Uterus (tissue), 4 donors: ENCODE data around the gene RIPK4. TPM values are rescaled to one million over a fixed set of nuclear protein-coding genes. Genes with fewer than 3 reads are reported as not detected.

Experiments used
- DNase-seq, 2 donors: peaks; one replicate each; pipeline ENCODE4 v3.0.0-alpha.2; 2019 to 2020
- H3K27ac ChIP-seq, 2 donors: fragments of 200-600 bp; sonication (generic); 1 replicate in 1 of 2; 2 replicates in 1 of 2; pipeline ENCODE4 v1.5.1; 2016 to 2018
- H3K27me3 ChIP-seq, 2 donors: fragments of 200-600 bp; sonication (generic); one replicate each; pipeline ENCODE4 v1.5.1; 2018 to 2019; ENCODE audit warnings: control low read depth in 1 of 2
- H3K36me3 ChIP-seq, 2 donors: fragments of 200-600 bp; sonication (generic); one replicate each; pipeline ENCODE4 v1.5.1; 2019; ENCODE audit warnings: control low read depth in 1 of 2
- H3K4me1 ChIP-seq, 2 donors: fragments of 200-600 bp; sonication (generic); one replicate each; pipeline ENCODE4 v1.5.1; 2018 to 2019; ENCODE audit warnings: control low read depth in 1 of 2
- H3K4me3 ChIP-seq, 2 donors: fragments of 200-600 bp; sonication (generic); 1 replicate in 1 of 2; 2 replicates in 1 of 2; pipeline ENCODE4 v1.5.1; 2018 to 2019; ENCODE audit warnings: mild to moderate bottlenecking in 1 of 2
- H3K9me3 ChIP-seq, 2 donors: fragments of 200-600 bp; sonication (generic); one replicate each; pipeline ENCODE4 v1.5.1; 2019; ENCODE audit warnings: control low read depth in 1 of 2
- POLR2A ChIP-seq, 2 donors: fragments of 450-650 bp; IDR thresholded peaks; one replicate each; pipeline ENCODE4 v1.6.1; 2016; ENCODE audit warnings: antibody characterized with exemption in 2 of 2, mild to moderate bottlenecking in 1 of 2, moderate library complexity in 1 of 2
- intact Hi-C: fragments of 100-400 bp; cut with DNase I; formaldehyde crosslinking; loops from one replicate; pipeline ENCODE4 v1.15.1; 2023; ENCODE audit warnings: low total_unique reads
- total RNA-seq, 4 donors: library from RNA; depleted of rRNA in 3 of 4; stranded (reverse); fragments of >200 nt in 3 of 4; gene quantifications; one replicate each; pipeline versions ENCODE4 v1.1.0 to v1.2.4, GENCODE V29; 2014 to 2023
- TF ChIP-seq, protein P1 (sequence below), 4 experiments: fragments of 200-600 bp in 2 of 4; fragments of 450-650 bp in 2 of 4; sonication (generic) in 2 of 4; IDR thresholded peaks; one replicate each; pipeline ENCODE4 v1.5.1; 2016 to 2019; ENCODE audit warnings: antibody characterized with exemption in 4 of 4, mild to moderate bottlenecking in 2 of 4, moderate library complexity in 1 of 4
- donor health status: DM: yes; HTN: yes; CAD: no.

Gene RIPK4
- total RNA-seq, 4 donors from 2014 or later: 0.29 to 9.7 TPM; not detected in 2

DNA sequence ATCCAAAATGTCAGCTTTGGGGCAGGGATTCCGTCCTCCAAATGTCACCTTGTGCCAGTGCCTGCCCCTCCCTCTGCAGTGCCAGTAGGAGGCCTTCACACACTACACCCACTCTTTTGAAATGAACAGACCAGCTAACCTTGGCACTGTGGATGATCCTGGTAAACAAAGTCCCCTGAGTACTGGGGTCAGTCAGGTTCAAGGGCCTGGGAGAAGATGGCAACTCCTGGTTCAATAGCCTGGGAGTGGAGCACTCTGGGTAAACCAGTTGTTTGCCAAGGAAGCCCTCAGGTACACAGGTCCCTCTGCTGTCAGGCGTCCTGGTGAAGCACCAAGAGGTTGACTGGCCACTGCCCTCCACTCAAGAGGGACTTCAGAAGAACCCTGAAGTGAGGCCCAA lies 30.4 kb downstream of the RIPK4 start:
- TF ChIP-seq, protein P1, sequence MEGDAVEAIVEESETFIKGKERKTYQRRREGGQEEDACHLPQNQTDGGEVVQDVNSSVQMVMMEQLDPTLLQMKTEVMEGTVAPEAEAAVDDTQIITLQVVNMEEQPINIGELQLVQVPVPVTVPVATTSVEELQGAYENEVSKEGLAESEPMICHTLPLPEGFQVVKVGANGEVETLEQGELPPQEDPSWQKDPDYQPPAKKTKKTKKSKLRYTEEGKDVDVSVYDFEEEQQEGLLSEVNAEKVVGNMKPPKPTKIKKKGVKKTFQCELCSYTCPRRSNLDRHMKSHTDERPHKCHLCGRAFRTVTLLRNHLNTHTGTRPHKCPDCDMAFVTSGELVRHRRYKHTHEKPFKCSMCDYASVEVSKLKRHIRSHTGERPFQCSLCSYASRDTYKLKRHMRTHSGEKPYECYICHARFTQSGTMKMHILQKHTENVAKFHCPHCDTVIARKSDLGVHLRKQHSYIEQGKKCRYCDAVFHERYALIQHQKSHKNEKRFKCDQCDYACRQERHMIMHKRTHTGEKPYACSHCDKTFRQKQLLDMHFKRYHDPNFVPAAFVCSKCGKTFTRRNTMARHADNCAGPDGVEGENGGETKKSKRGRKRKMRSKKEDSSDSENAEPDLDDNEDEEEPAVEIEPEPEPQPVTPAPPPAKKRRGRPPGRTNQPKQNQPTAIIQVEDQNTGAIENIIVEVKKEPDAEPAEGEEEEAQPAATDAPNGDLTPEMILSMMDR (IDR thresholded peaks at IDR 0.05): no peak
- TF ChIP-seq POLR2A (IDR thresholded peaks at IDR 0.05): no peak
- no peaks in the 10 kb centered on the region for H3K4me1 ChIP-seq
- intact Hi-C loops: no loop called here
- H3K27me3 ChIP-seq: no peaks in the 10 kb centered on the region
- H3K27ac ChIP-seq: no peak overlapping the region
- H3K36me3 ChIP-seq: no peaks in the 10 kb centered on the region
- H3K4me3 ChIP-seq: no peak overlapping the region
- no peak for DNase-seq
- H3K9me3 ChIP-seq: no peaks in the 10 kb centered on the region

DNA sequence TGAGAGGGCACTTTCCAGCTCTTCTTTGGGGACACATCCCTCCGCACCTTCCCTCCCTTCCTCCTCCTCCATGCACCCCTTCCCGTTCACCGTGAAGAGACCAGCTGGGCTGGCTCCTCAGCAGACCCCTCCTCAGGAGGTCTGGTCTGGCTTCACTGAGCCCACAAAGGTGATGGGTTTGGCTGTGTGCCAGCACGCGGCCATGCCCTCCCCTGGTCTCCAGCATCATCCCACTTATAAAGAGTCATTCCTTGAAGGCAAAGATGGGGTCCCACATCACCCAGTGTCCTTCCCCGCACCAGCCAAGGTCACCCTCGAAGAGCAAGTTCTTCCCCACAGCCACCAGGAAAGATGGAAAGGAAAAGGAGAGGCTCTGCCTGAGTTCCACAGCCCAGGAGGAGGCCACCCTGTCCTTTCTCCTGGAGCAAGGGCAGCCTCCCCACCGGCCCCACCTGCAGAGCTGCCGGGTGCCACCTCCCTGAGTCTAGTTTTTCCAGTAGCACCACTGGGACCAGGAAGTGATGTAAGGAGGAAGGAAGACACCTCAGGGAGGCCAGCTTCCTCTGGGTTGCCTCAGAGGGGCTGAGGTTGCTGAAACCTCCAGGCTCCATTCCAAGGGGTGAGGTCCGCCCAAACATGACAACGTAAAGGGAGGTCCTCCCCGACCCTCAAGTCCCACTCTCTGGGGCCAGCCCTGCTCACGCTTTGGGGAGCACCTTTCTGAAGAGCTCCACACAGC lies 32.7 kb downstream of the RIPK4 start:
- H3K4me1 ChIP-seq: no peaks in the 10 kb centered on the region
- TF ChIP-seq, protein P1 (IDR thresholded peaks at IDR 0.05): no peak
- no peak for TF ChIP-seq POLR2A (IDR thresholded peaks at IDR 0.05)
- no peak overlapping the region for H3K4me3 ChIP-seq
- no peaks in the 10 kb centered on the region for H3K27me3 ChIP-seq
- no peak overlapping the region for H3K27ac ChIP-seq
- no peak for DNase-seq
- H3K9me3 ChIP-seq: no peaks in the 10 kb centered on the region
- H3K36me3 ChIP-seq: no peaks in the 10 kb centered on the region
- intact Hi-C loops: no loop called here

GRCh38 chr21:41731081-41731480 lies 35.8 kb downstream of the RIPK4 start:
- H3K27me3 ChIP-seq: no peaks in the 10 kb centered on the region
- no peak overlapping the region for H3K27ac ChIP-seq
- H3K9me3 ChIP-seq: no peaks in the 10 kb centered on the region
- H3K4me1 ChIP-seq: no peaks in the 10 kb centered on the region
- intact Hi-C loops: no loop called here
- no peaks in the 10 kb centered on the region for H3K36me3 ChIP-seq
- TF ChIP-seq, protein P1 (IDR thresholded peaks at IDR 0.05): no peak
- no peak for TF ChIP-seq POLR2A (IDR thresholded peaks at IDR 0.05)
- no peak overlapping the region for H3K4me3 ChIP-seq
- DNase-seq: no peak

DNA sequence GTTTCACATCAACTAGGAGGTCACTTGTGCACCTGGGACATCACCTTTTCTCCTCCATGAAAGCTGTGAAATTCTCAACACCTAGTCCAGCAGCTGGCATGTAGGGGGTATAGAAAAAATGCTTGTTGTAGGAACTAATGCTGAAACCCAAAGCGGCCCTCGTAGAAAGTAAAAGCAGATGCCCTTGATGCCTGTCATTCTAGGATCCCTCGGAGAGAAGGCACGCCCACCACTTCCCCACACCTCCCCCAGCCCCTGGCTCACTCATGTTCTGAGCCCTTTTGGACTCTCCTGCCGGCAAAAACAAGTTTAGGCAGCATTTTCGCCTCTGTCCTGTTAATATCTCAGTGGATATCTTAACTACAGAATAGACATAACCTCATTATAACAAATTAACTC lies 36.5 kb downstream of the RIPK4 start:
- TF ChIP-seq, protein P1 (IDR thresholded peaks at IDR 0.05): no peak
- no peak for TF ChIP-seq POLR2A (IDR thresholded peaks at IDR 0.05)
- Histone ChIP-seq H3K9me3 (no peaks in the 10 kb centered on the region), H3K4me1 (no peaks in the 10 kb centered on the region), H3K36me3 (no peaks in the 10 kb centered on the region), H3K27ac (no peak overlapping the region), H3K4me3 (no peak overlapping the region), H3K27me3 (peaks cover 0 to 3% of the 10 kb centered on the region in 2 donors)
- intact Hi-C loops: no loop called here
- no peak for DNase-seq

DNA sequence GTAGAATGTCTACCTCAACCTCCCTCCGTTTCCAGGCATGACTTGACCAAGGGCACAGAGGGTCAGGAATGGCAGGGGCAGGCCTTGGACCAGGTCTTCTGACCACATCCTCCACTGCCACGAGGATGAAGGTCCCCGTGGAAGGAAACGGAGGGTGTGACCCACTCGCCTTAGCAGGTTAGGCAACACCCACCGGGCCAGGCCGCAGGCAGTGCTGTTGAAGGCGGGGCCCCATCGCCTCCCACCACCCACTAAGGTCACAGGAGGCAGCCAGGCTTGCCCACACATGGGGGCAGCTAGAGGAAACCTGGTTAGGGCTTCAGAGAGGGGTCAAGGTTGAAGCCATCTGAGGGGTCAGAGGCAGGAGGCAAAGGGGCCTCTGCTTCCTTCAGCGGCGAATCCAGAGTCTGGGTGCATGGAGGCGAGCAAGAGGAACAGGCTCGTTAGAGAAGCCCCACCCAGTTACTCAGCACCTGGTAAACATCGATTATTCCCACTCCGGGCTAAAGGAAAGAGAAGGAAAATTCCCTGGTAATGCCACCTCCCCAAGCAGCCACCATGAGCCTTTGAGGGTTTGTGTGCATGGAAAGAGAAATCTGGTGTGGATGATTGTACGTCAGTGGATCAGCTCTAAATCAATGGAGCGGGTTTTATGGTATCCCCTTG lies 37.0 kb downstream of the RIPK4 start:
- Histone ChIP-seq H3K27ac (no peak overlapping the region), H3K4me1 (no peaks in the 10 kb centered on the region), H3K9me3 (no peaks in the 10 kb centered on the region), H3K36me3 (no peaks in the 10 kb centered on the region), H3K27me3 (peaks cover 0 to 8% of the 10 kb centered on the region in 2 donors), H3K4me3 (no peak overlapping the region)
- intact Hi-C loops: no loop called here
- no peak for DNase-seq
- no peak for TF ChIP-seq POLR2A (IDR thresholded peaks at IDR 0.05)
- TF ChIP-seq, protein P1 (IDR thresholded peaks at IDR 0.05): no peak
